ENCODE results near the gene ICOS.
"Not testable (repeated sequence)": the region's sequence is repeated elsewhere in the genome, so short reads cannot be mapped to it uniquely, and the experiment has no call there.

The ICOS gene

DNA sequence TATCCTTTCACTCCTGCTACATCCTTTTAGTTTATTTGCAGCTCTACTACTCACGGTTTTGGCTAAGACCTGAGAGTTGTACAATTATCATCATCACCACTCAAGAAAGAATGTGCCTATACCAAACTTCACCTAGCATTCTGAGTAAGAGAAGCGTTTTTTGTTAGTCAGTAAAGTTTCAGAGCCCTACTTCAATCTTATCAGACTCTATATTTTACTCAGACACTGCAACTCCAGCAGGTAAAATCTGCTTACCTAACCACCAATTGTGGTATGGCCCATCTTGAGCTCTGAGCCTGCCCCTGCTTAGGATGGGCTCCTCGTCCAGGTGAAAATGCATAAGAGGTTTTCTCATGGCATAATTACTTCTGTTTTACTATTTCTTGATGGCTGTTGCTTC is 37.1 kb downstream of the ICOS start:
- DNase-seq (ENCODE audit: low spot score): no peak

DNA sequence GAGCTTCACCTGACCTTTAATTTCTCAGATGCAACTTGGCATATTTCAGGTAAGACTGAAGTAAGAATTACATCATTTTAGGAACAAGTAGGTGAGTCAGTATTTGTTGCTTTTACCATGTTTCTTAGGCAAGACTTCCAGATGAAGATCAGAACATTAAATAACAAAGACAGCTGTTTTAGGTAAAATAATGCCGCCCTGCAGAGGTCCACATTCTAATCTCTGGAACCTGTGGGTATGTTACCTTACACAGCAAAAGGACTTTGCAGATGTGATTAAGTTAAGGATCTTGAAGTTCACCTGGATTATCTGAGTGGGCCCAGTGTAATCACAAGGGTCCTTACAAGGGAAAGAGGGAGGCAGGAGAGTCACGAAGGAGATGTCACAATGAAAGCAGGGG is 39.3 kb downstream of the ICOS start:
- DNase-seq (ENCODE audit: low spot score): no peak

DNA sequence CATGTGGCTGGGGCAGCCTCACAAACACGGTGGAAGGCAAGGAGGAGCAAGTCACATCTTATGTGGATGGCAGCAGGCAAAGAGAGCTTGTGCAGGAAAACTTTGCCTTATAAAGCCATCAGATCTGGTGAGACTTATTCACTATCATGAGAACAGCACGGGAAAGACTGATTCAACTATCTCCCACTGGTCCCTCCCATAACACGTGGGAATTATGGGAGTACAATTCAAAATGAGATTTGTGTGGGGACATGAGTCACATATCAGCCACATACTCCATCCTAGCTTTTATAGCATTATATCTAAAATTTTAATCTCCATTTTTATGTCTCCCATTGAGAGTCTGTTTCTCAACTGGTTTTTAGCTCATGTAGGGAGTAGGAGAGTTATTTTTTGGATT is 45.7 kb downstream of the ICOS start:
- no peak for DNase-seq (ENCODE audit: low spot score)

DNA sequence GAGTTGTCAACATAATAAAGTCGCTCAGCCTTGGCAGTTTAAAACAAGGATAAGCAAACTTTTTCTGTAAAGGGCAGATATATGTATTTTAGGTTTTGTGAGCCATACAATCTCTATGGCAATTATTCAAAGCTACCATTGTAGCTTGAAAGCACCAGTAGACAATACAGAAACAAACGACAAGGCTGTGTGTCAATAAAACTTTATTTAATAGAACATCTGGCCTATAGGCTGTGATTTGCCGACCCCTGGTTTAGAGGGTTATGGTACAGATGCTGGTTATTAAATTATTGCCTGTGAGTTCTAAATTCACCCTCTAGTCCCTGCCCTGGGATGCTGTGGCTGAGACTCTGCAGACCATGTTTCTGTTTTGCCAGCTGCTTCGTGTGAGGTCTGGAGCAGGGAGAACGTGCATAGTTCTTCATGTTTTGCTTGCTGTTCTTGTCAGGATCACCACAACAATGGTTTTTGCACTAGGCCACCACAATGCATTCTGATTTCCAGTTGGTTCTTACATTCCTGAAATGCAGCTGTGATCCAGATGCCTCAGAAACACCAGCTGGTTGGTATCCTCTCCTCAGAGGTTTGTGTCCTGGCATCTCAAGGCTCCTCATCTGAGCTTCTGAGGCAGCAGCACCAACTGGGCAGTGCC is 46.6 kb downstream of the ICOS start:
- DNase-seq (ENCODE audit: low spot score): no peak

DNA sequence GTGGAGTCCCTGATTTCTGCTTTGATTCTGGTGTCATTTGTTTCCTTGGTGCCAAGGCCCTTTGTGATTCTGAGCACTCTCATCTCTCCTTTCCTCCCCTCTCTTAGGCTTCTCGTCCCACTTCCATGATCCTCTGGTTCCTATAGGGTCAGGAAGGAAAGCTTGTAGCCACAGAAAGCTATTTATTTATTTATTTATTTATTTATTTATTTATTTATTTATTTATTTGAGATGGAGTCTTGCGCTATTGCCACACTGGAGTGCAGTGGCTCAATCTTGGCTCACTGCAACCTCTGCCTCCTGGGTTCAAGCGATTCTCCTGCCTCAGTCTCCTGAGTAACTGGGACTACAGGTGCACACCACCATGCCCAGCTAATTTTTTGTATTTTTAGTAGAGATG is 49.4 kb downstream of the ICOS start:
- not testable (repeated sequence) for DNase-seq (ENCODE audit: low spot score)

GRCh38 chr2:203987959-203988358 is 51.4 kb downstream of the ICOS start:
- no peak for DNase-seq (ENCODE audit: low spot score)

GRCh38 chr2:203988500-203989260 is 52.1 kb downstream of the ICOS start:
- no peak for DNase-seq (ENCODE audit: low spot score)

GRCh38 chr2:203989521-203989920 is 53.0 kb downstream of the ICOS start:
- no peak for DNase-seq (ENCODE audit: low spot score)

DNA sequence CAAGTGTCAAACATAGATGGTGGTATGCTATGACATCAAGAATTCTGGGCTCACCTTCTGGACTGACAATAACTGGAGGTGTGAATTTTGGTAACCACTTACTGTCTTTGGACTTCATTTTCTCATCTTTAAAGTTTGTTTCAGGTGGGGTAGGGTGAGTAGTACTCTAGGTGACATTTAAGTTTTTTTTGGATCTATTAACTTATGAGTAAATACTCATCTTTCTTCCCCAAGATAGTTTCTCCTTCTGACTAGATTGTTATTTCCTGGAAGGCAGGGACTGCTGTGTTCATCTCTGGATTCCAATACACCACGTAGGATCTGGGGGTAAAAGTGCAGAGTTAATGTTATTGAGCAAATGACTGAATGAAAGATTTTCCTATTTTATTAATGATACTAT is 55.9 kb downstream of the ICOS start:
- no peak for DNase-seq (ENCODE audit: low spot score)

DNA sequence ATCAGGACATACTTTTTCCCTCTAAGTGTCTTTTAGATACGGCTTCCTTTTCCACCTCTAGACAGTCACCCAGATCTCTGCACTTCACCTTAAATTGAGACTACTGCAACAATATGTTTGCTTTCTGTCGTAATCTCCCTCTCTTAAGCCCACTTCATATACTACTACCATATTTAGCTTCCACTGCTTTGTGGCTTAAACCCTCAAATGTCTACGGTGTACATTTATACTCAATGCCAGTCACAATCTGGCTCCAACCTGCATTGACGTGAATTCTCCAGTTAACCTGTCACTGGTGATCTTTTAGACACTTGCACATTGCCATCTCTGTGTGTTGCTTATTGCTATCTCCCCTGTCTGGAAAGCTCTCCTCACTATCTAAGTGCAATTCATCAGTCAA is 56.4 kb downstream of the ICOS start:
- no peak for DNase-seq (ENCODE audit: low spot score)

DNA sequence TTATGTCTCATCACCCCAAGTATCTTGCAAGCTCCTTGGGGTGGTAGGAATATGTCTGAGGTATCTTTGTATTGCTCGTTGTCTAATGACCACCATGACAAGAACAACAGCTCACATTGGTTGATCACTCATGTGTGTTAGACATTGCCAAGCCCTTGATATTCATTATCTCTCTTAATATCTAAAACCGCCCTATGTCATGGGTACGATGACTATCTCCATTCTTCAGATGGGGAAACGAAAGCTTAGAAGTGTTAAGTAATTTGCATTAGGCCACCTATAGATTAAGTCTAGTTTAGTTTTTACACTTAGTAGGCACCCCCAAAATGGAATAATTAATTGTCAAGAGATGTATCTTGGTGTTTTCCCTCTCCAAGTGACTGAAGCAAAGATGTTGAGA is 57.0 kb downstream of the ICOS start:
- DNase-seq (ENCODE audit: low spot score): no peak

DNA sequence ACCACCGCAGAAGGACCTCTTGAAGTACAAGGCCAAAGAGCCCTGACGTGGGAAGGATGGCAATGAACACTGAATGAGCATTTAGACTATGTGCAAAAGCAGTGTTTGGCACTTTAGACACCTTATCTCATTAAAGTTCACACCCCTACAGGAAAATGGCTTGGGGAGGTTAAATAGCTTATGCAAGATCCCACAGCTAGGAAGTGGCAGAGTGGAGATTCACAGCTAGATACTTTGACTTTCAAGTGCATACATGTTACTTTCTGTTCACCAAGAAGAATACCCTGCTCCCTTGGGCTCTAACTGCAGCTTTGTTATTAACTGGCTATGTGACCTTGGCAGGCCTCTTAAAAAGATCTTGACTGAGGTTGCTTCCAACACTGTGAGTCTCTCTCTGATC is 58.2 kb downstream of the ICOS start:
- no peak for DNase-seq (ENCODE audit: low spot score)

GRCh38 chr2:203996692-203997091 is 60.1 kb downstream of the ICOS start:
- no peak for DNase-seq (ENCODE audit: low spot score)

GRCh38 chr2:203997481-203997880 is 60.9 kb downstream of the ICOS start:
- no peak for DNase-seq (ENCODE audit: low spot score)

GRCh38 chr2:203997980-203998809 is 61.6 kb downstream of the ICOS start:
- DNase-seq (ENCODE audit: low spot score): no peak

DNA sequence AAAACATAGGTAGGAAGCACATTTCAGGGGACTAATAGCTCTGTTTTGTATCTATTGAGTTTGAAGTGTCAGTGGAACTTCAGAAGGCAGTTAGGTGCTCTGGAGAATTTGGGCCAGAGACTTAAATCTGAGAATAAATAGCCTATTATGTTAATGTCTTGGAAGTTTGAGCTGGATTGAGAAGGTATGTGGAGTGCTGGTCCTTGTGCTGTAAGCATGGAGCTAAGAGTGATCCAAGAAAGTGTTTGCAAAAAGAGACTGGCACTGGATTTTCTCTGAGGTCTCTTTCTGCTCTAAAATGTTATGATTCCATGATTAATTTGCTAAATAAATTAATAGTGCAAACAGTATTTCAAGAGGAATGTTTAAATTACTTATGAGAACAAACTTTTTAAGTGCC is 63.3 kb downstream of the ICOS start:
- no peak for DNase-seq (ENCODE audit: low spot score)

DNA sequence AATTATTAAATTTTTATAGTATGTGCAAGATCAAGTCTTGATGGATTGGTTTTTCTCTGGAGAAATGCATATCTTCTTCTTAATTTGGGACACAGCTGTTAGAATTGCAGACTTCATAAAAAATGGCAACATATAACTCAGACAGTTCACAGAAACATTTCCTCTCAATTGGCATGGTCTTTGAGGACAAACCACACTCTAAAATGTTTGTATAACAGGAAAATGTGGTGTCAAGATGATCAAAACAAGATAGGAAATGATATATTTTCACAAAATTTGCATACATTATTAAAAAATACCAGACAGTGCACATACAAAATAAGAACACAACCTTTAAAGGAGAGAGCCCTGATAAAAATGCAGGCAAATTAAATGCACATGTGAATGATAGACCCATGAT is 63.9 kb downstream of the ICOS start:
- DNase-seq (ENCODE audit: low spot score): no peak

DNA sequence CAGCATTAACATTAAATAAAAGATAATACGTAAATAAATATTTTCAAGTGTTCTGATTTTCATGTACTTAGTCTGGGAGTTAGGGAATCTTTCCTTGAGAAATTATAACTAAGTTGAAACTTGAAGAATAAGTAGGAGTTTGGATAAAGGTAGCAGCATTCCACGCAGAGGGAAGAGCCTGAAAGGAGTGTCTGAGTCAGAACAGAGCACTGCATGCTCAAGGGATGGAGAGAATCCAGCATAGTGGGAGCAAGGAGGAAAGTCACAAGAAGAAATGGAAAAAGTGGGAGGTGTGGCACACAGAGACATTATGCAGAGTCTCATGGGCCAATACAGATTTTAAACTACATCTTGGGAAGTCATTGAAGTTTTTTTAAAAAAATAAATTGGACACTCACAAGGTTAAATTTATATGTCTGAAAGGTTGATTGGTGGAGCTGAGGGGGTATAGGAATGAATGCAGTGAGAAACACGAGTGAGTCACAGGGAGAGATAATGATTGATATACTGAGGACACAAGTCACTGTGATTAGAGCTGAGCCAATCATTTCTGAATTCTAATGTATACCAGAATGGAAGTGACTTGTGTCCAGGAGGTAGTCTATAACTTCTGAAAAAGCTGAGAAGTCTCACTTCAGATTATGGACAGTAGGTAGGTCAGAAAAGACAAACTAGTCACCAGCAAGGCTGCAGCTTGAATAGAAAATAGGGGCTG is 66.9 kb downstream of the ICOS start:
- no peak for DNase-seq (ENCODE audit: low spot score)

GRCh38 chr2:204004912-204005311 is 68.3 kb downstream of the ICOS start:
- no peak for DNase-seq (ENCODE audit: low spot score)

- DNase-seq (ENCODE audit: low spot score): no peak
These were observed 69.6 kb downstream of the ICOS start for GRCh38 chr2:204005940-204006721.

DNA sequence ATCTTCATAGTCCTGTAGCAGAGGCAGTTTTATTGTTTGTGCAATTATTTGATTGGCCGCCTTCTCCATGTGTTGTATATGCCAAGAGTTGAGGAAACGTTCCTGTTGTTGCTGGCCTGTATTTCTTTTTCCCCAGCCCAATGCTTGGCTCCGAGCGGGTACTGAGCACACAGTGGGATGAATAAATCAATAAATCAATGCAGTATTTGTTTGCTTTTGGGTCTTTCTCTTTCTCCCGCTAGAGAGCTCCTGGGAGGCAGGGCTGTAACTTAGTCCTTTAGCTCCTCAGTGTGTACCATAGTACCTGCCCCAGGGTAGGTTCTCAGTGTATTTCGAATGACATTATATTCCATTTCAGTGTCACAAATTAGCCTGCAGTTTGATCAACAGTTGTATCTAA is 71.8 kb downstream of the ICOS start:
- DNase-seq (ENCODE audit: low spot score): no peak

Measured in ecto neural progenitor cell (in vitro differentiated cells).